HG02588 (cell line): Measurements from ENCODE around the gene WDR27.
"Not testable (repeated sequence)": the region's sequence is repeated elsewhere in the genome, so short reads cannot be mapped to it uniquely, and the experiment has no call there.

ENCODE experiments used
- ATAC-seq: cut with Tn5 transposase; IDR thresholded peaks from one replicate; pipeline ENCODE4 v1.9.1; 2021; ENCODE audit warnings: mild to moderate bottlenecking, moderate library complexity; ENCODE audit not compliant: unreplicated experiment

WDR27 gene

GRCh38 chr6:169618526-169619490 lies 83.0 kb downstream of the WDR27 start:
- ATAC-seq, result no peak

GRCh38 chr6:169617562-169617961 lies 84.3 kb downstream of the WDR27 start:
- ATAC-seq, result no peak

GRCh38 chr6:169608609-169609008 lies 93.2 kb downstream of the WDR27 start:
- ATAC-seq, result not testable (repeated sequence)

- no peak for ATAC-seq
Observed at GRCh38 chr6:169604076-169604475, 97.8 kb downstream of the WDR27 start.

GRCh38 chr6:169601129-169601528 lies 100.7 kb downstream of the WDR27 start:
- not testable (repeated sequence) for ATAC-seq

GRCh38 chr6:169592558-169592957 lies 109.3 kb downstream of the WDR27 start:
- ATAC-seq, result no peak

- no peak for ATAC-seq
Observed at GRCh38 chr6:169591616-169592015, 110.2 kb downstream of the WDR27 start.

GRCh38 chr6:169590376-169590939 lies 111.4 kb downstream of the WDR27 start:
- ATAC-seq, result no peak

GRCh38 chr6:169589699-169590257 lies 112.1 kb downstream of the WDR27 start:
- peak; percentile 76 for ATAC-seq

GRCh38 chr6:169589293-169589692 lies 112.5 kb downstream of the WDR27 start:
- peak; percentile 82 for ATAC-seq

GRCh38 chr6:169587975-169588374 lies 113.9 kb downstream of the WDR27 start:
- no peak for ATAC-seq

GRCh38 chr6:169583886-169584541 lies 117.8 kb downstream of the WDR27 start:
- no peak for ATAC-seq

GRCh38 chr6:169579407-169580111 lies 122.3 kb downstream of the WDR27 start:
- no peak for ATAC-seq

GRCh38 chr6:169577974-169578373 lies 123.9 kb downstream of the WDR27 start:
- ATAC-seq, result no peak

GRCh38 chr6:169577236-169577635 lies 124.6 kb downstream of the WDR27 start:
- ATAC-seq, result no peak

- ATAC-seq, result no peak
Observed at GRCh38 chr6:169575821-169576220, 126.0 kb downstream of the WDR27 start.

- ATAC-seq, result no peak
Observed at GRCh38 chr6:169575365-169575764, 126.5 kb downstream of the WDR27 start.

- ATAC-seq, result no peak
Observed at GRCh38 chr6:169574420-169574819, 127.4 kb downstream of the WDR27 start.

GRCh38 chr6:169573883-169574282 lies 127.9 kb downstream of the WDR27 start:
- ATAC-seq, result no peak

- ATAC-seq, result no peak
Observed at GRCh38 chr6:169571123-169571962, 130.5 kb downstream of the WDR27 start.
